Measurements from ENCODE around the gene B4GALT7.
"Not testable (repeated sequence)": the region's sequence is repeated elsewhere in the genome, so short reads cannot be mapped to it uniquely, and the experiment has no call there.

The B4GALT7 gene

GRCh38 chr5:177624172-177624571 is 24.2 kb downstream of the B4GALT7 start:
- H3K27me3 ChIP-seq (ENCODE audit: control insufficient read depth, insufficient read depth, low read length); H3K36me3 ChIP-seq (ENCODE audit: control insufficient read depth, insufficient read depth, low read length); H3K9me3 ChIP-seq (ENCODE audit: control insufficient read depth, low read length); H3K9ac ChIP-seq (ENCODE audit: low read length); H3K4me3 ChIP-seq (ENCODE audit: low read length); H3K4me1 ChIP-seq (ENCODE audit: control insufficient read depth, insufficient read depth, low read length): not testable (repeated sequence)

GRCh38 chr5:177630186-177630585 is 30.3 kb downstream of the B4GALT7 start:
- not testable (repeated sequence) for H3K9me3 ChIP-seq (ENCODE audit: control insufficient read depth, low read length); H3K4me3 ChIP-seq (ENCODE audit: low read length); H3K27me3 ChIP-seq (ENCODE audit: control insufficient read depth, insufficient read depth, low read length); H3K4me1 ChIP-seq (ENCODE audit: control insufficient read depth, insufficient read depth, low read length); H3K9ac ChIP-seq (ENCODE audit: low read length); H3K36me3 ChIP-seq (ENCODE audit: control insufficient read depth, insufficient read depth, low read length)

GRCh38 chr5:177634912-177635311 is 35.0 kb downstream of the B4GALT7 start:
- H3K9me3 ChIP-seq (ENCODE audit: control insufficient read depth, low read length); H3K4me3 ChIP-seq (ENCODE audit: low read length); H3K27me3 ChIP-seq (ENCODE audit: control insufficient read depth, insufficient read depth, low read length); H3K4me1 ChIP-seq (ENCODE audit: control insufficient read depth, insufficient read depth, low read length); H3K36me3 ChIP-seq (ENCODE audit: control insufficient read depth, insufficient read depth, low read length); H3K9ac ChIP-seq (ENCODE audit: low read length): not testable (repeated sequence)

- not testable (repeated sequence) for H3K4me3 ChIP-seq (ENCODE audit: low read length); H3K9ac ChIP-seq (ENCODE audit: low read length); H3K4me1 ChIP-seq (ENCODE audit: control insufficient read depth, insufficient read depth, low read length); H3K9me3 ChIP-seq (ENCODE audit: control insufficient read depth, low read length); H3K36me3 ChIP-seq (ENCODE audit: control insufficient read depth, insufficient read depth, low read length); H3K27me3 ChIP-seq (ENCODE audit: control insufficient read depth, insufficient read depth, low read length)
Measured at GRCh38 chr5:177645462-177645861, 45.5 kb downstream of the B4GALT7 start.

DNA sequence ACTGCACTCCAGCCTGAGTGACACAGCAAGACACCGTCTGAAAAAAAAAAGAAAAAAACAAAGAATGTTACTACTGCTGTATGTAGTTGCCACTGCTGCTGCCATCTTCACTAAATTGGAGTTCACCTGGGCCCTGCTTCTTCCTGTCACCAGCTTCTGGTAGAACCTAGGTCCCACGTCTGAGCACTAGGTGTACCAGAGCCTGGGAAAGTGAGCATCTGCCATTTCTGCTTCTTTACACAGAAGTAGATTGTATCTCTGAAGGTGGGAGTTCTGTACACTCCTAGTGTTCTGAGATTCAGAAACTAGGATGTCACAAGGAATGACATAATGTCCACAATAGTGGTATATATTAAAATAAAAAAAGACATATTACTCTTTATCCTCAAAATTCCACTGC is 51.3 kb downstream of the B4GALT7 start:
- not testable (repeated sequence) for H3K9ac ChIP-seq (ENCODE audit: low read length); H3K27me3 ChIP-seq (ENCODE audit: control insufficient read depth, insufficient read depth, low read length); H3K4me1 ChIP-seq (ENCODE audit: control insufficient read depth, insufficient read depth, low read length); H3K9me3 ChIP-seq (ENCODE audit: control insufficient read depth, low read length); H3K36me3 ChIP-seq (ENCODE audit: control insufficient read depth, insufficient read depth, low read length); H3K4me3 ChIP-seq (ENCODE audit: low read length)

DNA sequence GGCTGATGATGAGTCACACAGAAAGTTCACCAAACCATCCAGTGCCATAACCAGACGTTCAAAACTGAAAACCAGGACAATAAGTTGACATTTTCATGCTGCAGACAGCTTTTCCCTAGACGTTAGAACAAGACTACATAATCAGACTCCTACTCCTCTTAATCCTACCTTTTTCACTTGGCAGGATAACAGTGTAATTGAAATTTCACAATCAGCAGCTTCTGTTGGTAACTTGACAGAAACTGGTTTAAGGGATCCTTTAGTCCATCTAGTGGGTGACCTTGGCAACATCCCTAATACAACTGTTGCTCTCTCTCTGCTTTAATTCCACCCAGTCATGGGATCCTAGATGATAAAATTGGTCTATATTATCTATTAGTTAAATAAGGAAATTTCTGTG is 57.9 kb downstream of the B4GALT7 start:
- H3K27me3 ChIP-seq (ENCODE audit: control insufficient read depth, insufficient read depth, low read length); H3K9me3 ChIP-seq (ENCODE audit: control insufficient read depth, low read length); H3K9ac ChIP-seq (ENCODE audit: low read length); H3K36me3 ChIP-seq (ENCODE audit: control insufficient read depth, insufficient read depth, low read length); H3K4me3 ChIP-seq (ENCODE audit: low read length); H3K4me1 ChIP-seq (ENCODE audit: control insufficient read depth, insufficient read depth, low read length): not testable (repeated sequence)

DNA sequence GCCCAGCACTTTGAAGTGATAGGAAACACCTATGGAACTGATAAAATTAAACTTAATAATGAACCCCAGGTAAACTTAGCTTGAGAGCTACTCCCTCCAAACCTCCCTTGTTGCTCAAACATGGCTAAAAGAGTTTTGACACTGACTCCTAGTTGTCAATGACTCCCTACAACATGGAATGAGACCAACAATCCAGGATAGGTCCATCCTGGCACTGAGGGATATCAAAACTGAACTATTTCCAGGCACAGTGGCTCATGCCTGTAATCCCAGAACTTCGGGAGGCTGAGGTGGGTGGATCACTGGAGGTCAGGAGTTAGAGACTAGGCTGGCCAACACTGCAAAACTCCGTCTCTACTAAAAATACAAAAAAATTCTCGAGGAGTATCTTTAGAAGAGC is 58.6 kb downstream of the B4GALT7 start:
- not testable (repeated sequence) for H3K9ac ChIP-seq (ENCODE audit: low read length); H3K27me3 ChIP-seq (ENCODE audit: control insufficient read depth, insufficient read depth, low read length); H3K9me3 ChIP-seq (ENCODE audit: control insufficient read depth, low read length); H3K36me3 ChIP-seq (ENCODE audit: control insufficient read depth, insufficient read depth, low read length); H3K4me3 ChIP-seq (ENCODE audit: low read length); H3K4me1 ChIP-seq (ENCODE audit: control insufficient read depth, insufficient read depth, low read length)
